MV-4-11 (cell line): ENCODE measurements around the gene PITHD1.
"Not testable (repeated sequence)": the region's sequence is repeated elsewhere in the genome, so short reads cannot be mapped to it uniquely, and the experiment has no call there.

ENCODE experiments used
- DNase-seq: peaks from one replicate; lab custom pipeline; 2025; lab: John Stamatoyannopoulos, UW

The PITHD1 gene

DNA sequence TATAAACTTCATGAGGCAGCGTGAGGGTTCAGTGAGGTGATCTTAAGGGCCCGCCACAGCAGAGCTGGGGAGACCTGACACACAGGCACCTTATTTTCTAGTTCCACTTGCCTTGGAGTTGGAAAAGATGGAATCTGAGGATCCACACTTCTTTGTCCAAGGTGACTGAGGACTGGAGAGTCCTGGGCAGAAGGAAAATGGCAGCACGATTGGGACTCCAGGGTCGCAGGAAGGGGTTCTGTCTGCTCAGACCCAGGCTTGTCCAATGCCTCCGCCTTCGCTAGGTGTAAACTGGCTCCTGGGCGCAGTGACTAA, 21.0 kb downstream of the PITHD1 start:
- no peak for DNase-seq

DNA sequence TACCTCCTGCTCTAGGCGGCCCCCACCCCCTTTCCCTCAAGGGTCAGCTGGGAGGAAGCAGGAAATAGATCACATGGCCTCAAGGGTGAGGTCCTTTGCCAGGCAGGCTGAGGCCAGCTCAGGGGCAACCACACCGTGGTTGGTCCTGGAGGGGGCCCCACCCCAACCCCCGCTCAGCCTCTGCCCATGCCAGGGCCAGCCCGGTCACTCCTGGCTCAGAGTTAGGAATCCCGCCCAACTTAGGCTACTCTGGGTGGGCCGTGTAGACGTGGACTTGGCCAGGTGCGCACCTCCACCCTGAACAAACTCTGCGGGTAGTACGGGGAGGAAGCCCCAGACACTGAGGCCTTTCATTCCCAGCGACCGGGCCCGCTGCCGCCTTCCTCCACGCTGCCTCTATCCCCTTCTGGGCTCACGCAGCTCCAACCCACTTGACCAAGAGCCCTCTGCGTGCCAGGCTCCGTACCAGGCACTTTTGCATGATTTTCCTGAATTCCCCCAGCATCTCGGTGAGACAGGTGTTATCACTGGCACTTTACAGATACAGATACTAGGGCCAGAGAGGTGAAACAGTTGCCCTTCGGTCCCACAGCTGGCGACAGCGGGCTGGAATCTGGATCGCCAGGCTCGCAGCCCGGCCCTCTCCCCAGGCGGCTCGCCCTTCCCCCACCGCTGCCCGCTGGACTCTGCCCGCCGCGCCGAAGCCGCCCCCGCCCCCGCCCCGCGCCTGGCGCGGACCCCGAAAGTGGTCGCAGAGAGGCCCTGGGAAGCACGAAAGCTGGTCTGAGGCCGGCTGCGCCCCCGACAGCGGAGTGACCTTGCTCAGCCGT, 21.6 kb downstream of the PITHD1 start:
- DNase-seq, result peak; percentile 18

DNA sequence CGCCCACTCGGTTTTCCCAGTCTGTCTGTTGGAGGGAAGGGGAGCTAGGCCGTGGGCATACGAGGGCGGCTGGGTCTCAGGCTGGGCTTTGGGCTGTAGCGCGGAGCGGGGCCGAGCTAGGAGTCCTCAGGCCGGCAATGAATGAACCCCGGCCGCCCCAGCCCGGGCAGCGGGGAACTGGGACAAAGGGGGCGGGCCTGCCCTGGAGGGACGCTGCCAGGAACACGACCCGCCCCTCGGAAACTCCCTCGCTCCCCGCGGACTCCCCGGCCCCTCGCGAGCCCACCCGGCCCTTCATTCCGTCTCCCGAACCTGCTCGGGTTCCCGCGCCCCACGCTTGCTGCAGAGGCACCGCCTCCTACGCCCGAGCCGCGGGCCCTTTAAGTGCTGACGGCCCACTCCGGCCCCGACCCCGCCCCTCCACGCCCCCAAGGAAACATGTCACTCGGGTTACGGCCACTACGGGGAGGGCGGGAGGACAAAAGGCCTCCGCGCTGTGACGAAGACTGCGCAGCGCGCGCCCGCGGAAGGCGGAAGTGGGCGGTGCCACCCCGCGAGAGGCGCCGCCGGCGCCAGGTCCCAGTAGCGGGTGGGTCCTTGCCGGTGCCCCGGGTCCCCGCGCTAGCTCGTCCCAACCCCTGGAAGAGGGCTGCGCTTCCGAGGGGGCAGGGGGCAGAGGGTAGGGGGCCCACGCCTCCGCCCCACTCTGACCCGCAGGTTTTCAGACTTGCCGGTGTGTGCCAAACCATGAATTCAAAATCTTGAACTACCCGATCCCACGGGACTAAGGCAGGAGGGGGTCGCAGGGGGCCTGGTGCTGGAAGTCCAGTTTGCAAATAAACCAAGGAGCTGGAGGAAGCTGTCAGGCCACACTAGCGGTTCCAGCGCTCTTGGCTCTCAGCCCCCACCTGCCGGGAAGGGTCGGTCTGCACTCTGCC, 22.5 kb downstream of the PITHD1 start, which contains the start of gene GALE:
Gene GALE (minus strand): TSS at position 355 of the 938 bp plus-strand sequence. CDS start 1,747 bp downstream, outside the sequence.
- peak; percentile 92 for DNase-seq

DNA sequence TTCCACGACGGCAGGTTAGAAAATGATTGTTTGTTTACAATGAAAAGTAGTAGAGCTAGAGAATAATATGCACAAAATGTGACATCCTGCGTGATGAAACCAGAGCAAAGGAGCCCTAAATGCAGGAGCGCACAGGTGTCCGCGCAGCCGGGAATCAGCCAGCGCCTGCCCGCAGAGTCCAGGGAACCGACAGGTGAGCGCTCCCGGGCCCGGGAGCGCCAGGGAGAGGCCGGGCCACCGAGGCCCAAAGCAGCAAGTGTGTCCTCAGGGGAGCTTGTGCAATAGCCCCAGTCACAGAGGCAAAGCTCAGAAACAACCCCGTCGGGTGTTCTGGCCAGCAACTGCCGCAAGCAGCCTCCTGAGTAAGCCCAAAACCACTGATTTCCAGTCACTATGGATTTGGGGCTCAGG, 23.1 kb downstream of the PITHD1 start:
- peak; percentile 56 for DNase-seq

DNA sequence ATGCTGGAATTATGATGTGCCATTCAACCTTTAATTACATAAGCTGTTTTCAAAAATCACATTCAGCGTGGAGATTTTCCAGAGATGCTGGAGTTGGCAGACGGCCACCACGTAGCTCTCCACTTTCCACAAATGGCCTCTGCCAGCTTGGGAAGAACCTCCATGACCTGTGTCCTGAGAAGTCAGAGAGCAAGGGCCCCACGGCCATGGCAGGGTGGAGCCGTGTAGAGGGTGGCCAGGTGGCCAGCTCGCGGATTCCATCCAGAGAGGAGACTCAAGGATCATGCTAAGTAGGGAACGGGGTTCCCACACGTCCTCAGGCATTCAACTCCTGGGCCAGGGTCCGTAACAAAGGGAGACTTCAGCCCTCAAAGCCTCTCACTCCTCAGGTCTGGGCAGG, 23.7 kb downstream of the PITHD1 start:
- no peak for DNase-seq

DNA sequence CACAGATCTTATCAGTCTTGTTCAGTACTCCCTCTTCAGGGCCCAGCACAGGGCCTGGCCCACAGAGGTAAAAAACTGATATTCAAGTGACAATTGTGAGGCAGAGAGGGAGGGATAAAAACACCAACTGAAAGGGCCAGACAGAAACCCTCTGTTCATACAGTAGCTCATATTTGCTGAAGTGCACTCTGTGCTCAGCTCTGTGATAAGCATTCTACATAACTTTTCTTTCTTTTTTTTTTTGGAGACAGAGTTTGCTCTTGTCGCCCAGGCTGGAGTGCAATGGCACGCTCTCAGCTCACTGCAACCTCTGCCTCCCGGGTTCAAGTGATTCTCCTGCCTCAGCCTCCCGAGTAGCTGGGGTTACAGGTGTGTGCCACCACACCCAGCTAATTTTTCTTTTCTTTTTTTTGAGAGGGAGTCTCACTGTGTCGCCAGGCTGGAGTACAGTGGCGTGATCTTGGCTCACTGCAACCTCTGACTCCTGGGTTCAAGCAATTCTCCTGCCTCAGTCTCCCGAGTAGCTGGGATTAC, 24.7 kb downstream of the PITHD1 start:
- DNase-seq, result not testable (repeated sequence)

DNA sequence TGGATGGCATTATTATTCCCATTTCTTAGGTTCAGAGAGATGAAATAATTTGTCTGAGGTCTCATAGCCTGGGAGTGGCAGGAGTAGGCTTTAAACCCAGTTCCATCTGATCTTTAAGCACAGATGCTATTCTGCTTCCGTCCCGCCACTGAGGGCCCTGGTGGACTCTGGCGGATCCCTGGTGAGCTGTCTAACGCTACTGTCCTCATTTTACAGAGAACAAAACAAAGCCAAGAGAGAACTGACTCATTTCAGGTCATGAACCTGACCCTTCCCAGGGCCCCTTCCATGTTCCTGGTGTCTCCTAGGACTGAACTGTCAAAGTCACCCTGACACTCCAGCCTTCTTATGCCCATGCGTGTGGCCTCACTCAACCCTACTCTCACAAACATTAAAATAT, 25.5 kb downstream of the PITHD1 start:
- DNase-seq, result peak; percentile 47

DNA sequence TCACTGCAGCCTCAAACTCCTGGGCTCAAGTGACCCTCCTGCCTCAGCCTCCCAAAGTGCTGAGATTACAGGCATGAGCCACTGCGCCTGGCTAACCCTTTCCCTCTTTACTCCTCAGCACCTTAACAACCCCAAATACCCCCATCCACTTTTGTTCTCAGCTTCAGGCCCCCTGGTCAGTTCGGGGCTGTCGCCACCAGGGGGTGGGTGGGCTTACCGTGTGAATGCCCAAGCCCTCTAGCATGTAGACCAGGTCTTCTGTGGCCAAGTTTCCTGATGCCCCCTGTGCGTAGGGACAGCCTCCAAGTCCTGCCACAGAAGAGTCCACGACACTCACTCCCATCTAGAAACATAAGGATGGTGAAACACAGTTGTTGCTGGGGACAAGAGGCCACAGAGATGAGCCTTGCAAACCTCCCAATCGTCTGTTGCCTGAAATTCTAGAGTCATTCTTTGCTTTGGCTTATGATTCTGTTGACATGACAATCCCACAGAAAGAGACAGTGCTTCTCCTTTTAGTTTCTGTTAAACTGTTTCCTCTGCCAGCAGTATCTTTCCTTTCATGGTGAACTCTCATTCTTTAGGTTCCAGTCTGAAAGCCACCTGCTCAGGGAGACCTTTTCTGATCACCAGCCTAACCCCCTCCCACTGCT, 26.1 kb downstream of the PITHD1 start:
- peak; percentile 92 for DNase-seq

DNA sequence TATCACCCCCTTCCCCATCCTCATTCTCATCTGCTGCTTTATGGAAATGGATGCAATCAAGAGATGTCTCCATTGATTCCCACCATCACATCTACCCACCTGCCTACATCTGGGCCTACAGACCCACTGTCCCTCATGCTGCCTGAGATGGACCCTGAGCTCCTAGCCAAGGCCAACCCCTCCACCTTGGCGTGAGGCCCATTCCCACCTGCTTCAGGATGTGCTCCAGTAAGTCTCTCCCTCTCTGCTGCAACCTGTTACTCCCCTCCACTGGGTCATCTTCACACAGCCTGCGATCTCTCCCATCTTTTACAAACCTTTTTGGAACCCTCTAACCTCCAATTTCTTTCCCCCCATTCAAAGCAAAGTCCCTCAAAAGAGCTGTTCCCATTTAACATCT, 26.8 kb downstream of the PITHD1 start:
- DNase-seq, result no peak

DNA sequence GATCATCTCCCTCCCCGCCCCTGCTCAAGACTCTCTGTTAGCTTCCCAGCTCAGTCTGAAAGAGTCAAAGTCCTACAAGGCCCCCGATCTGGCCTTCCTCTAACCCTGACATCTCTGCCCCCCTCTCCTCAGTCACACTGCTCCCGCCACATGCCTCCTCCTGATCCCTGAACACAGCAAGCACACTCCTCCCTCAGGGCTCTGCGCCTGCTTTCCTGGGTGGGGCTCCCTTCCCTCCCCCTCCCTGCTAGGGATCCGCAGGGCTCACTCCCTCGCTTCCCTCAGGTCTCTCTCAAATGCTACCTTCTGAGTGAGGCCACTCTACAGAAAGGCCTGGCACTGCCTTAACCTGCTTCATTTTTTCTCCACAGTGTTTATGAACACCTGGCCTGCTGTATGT, 28.1 kb downstream of the PITHD1 start:
- no peak for DNase-seq

DNA sequence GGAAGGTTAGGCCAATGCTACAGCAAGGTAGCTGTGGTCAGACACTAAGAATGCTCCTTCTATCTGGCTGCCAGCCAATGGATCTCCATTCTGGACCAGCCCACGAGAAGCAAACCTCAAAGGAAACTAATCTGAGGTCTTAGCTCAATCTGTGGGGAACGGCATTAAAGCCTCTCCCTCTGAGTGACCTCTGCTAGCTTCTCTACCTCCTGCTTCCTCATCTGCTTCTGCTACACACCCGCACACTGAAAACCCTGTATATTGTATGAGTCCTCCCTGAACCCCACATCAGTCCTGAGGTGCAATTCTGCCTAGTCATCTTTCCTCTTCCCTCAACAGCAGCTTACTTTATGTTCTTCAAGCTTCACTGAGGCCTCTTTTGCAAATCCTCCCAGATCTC, 29.2 kb downstream of the PITHD1 start:
- DNase-seq, result peak; percentile 91

DNA sequence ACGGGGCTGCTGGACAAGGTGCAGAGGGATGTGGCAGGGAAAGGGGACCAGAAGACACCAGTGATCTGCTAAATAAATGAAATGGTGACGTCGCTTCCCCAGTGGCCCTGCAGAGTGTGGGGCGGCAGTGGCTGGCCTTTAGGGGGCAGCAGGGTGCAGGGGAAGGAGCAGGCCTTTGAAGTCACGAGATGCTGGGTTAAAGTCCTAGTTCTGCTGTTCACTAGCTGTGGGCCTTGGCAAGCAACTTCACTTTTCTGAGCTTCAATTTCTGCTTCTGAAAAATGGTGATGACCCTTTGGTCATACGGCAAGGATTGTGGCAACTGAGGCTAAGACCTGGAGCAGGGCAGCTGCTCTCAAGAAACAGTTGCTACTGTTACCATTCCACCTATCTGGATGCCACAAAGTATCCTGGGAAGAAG, 31.5 kb downstream of the PITHD1 start:
- peak; percentile 87 for DNase-seq

DNA sequence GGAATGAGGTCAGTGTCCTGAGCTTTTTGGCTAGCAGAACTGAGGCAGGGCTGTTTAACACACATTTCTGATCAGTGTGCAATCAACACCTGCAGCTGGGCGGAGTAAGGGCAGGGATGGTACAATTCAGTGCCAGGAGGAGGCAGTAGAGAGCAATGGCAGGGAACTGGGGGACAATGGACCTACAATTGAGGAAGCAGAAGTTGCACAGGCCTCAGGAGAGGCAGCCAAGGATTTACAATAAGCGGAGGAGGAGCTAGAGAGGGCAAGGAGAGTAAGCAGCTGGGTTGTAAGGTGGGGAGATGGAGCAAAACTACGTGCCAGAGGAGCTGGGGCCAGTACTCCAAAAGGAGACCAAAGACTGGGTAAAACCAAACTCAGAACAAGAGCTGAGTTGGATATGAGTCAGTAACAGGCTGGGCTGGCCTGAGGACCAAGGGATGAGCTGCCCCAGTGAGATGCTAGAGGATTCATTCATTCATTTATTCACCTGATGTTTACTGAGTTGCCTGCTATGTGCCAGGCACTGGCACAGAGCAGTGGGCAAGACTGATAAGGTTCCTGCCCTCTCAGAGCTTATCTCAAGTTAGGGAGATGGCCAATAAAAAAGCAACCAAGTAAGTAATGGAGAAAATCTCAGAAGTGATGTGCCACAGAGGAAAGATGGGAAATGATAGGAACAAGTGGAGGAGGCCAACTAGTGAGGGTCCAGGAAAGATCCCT, 32.8 kb downstream of the PITHD1 start:
- peak; percentile 91 for DNase-seq

DNA sequence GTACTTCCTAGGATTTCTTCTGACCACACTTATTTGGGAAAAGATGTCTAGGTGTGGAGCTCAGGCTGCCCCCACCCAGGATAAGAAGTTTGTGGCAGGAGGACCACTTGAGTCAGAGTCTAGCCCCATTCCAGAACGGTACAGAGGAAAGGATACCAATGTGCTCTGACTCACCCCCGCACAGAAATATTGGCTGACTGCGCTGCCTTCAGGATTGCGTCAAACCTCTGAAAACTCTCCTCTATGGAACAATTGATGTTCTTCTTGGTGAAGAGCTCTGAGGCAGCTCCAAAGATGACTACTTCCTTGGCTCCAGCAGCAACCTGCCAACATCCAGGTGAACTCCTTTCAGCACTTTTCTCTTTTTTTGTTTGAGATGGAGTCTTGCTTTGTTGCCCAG, 35.8 kb downstream of the PITHD1 start:
- peak; percentile 22 for DNase-seq

DNA sequence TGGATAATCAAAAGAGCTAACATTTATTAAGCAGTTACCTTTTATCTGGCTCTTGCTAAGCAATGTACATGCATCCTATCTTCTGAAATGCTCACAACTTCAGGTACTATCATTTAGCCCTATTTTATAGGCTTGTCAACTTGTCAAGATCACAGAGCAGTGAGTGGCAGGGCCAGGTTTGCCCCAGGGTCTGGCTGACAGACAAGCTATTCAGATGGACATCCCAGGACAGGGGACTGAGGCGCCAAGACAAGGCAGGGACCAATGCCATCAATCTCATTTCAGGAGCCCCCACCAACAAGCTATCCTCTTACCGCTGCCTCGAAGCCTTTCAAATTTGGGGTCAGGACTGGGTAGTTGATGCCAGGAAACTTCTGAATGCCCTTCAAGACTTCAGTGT, 38.1 kb downstream of the PITHD1 start:
- no peak for DNase-seq

DNA sequence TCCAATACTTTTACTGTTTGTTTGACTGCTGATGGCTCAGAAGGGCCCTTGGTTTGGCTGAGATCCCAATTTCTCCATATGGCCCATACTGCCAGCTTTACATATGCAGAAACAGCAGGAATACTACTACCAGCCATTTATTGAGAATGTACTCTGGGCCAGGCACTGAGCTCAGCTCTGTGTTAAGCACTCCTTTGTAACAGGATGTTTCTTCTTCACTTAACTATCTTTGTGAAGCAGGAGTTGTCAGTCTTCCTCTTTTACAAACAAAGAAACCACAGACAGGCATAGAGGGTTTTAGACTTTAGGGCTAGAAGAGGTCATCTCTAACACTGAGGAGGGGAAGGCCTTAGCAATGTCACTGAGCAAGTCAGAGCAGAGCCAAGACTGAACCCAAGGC, 38.7 kb downstream of the PITHD1 start:
- peak; percentile 72 for DNase-seq

DNA sequence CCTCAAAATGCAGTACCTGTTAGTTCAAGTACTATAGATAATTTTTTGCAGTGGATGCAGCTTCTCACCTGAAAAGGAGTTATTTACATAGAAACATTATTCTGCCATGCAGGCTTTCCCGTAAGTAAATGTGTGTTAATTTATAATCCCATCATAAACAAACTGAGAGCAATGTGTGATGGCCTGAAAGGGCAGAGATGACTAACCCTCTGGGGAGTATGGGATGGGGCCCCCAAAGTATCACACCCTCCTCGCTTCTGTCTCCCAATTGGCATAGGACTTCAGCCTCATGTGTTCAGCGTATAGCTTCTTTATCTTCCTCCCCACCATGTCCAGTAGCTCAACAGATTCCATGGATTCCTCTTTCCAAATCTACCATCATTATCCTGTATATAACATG, 39.4 kb downstream of the PITHD1 start:
- no peak for DNase-seq

DNA sequence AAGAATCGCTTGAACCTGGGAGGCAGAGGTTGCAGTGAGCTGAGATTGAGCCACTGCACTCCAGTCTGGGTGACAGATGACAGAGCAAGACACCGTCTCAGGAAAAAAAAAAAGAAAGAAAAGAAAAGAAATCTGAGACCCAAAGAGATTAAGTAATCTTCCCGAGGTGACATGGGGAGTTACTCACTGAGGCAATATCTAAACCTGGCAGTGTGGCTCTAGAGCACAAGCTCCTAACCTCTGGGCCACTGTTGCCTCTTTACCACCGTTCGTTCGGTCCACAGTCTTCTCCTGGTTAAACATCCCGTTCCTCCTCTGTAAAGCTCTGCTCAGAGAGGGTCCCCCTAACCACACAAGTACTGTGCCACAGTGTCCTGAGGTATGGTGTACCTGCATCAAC, 45.5 kb downstream of the PITHD1 start:
- DNase-seq, result no peak

DNA sequence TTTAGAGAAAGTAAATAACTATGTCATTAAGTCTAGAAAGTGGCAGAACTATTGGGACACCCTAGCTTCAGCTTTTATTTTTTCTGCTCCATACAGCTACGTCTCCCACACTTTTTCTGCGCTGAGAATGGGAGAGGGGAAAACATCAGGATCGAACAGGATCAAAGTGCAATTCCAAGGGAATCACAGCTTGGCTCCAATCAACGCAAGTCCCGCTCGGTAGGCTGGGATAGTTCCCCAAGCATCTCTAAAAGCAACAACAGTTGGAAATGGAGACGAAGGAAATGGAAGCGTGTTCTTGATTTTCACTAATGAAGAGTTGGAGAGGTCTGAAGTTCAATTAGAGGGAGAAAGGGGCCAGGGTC, 46.5 kb downstream of the PITHD1 start:
- no peak for DNase-seq

DNA sequence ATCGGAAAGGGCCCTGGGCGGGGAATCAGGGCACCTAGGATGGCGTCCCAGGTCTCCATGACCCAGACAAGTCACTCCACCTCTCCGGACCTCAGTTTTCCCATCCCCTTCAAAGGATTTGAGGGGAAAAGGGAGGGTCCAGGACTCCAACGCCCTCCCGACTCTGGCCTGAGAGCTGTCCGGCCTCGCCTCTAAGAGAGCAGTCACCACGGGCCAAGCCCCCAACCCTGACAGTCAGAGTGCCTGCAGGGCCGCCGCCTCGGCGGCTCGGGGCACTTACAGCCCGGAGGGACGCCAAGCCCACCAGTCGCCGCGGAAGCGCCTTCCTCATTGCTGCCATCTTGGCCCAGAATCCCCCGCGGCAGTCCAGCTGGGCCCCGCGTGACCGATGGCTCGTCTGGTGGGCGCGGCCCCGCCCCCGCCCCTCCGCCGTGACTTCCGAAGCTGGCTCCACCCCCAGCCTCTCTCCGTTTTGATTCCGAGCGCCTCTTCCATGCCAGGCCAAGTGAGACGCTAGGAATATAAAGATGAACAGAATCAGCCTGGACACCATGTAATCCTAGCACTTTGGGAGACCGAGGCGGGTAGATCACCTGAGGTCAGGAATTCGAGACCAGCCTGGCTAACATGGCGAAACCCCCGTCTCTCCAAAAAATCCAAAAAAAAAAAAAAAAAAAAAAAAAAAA, 47.0 kb downstream of the PITHD1 start, which contains the start of gene HMGCL:
Gene HMGCL (minus strand): TSS at position 354 of the 686 bp plus-strand sequence. CDS start 14 bp downstream, at position 340.
- peak; percentile 80 for DNase-seq
